ENCODE measurements around the gene SENP5. TPM values are rescaled to one million over a fixed set of nuclear protein-coding genes. Genes with fewer than 3 reads are reported as not detected.

Gene SENP5
- total RNA-seq, 1 donor from 2014 or later, result 29.7 TPM

DNA sequence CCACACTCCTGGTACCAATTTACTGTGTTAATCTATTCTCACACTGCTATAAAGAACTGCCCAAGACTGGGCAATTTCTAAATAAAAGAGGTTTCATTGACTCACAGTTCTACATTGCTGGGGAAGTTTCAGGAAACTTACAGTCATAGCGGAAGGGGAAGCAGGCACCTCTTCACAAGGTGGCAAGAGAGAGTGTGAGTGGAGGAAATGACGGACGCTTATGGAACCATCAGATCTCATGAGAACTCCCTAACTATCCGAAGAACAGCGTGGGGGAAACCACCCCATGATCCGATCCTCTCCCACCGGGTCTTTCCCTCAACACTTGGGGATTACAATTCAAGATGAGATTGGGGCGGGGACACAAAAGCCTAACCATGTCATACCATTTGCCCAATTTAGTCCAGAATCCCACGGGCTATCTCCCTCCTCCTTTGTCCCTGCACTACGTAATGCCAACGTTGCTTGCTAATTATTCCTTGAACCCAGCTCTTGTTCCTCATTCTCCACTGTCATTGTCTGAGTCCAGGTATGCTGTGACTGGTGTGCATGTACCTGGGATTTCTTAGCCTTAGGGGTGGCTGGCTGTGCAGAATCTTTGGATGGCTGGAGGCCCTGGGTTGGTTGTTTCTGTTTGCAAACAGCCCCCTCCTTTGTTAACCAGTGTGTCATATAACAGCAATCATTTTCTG, 97.5 kb downstream of the SENP5 start:
- Histone ChIP-seq H3K4me1 (peaks cover 11% of the 10 kb centered on the region), H3K27me3 (ENCODE audit: low read depth) (no peaks in the 10 kb centered on the region), H3K9me3 (no peaks in the 10 kb centered on the region), H3K27ac (no peak overlapping the region), H3K36me3 (peaks cover 5% of the 10 kb centered on the region), H3K4me3 (no peak overlapping the region)
- DNase-seq, result no peak
- TF ChIP-seq, protein P1, sequence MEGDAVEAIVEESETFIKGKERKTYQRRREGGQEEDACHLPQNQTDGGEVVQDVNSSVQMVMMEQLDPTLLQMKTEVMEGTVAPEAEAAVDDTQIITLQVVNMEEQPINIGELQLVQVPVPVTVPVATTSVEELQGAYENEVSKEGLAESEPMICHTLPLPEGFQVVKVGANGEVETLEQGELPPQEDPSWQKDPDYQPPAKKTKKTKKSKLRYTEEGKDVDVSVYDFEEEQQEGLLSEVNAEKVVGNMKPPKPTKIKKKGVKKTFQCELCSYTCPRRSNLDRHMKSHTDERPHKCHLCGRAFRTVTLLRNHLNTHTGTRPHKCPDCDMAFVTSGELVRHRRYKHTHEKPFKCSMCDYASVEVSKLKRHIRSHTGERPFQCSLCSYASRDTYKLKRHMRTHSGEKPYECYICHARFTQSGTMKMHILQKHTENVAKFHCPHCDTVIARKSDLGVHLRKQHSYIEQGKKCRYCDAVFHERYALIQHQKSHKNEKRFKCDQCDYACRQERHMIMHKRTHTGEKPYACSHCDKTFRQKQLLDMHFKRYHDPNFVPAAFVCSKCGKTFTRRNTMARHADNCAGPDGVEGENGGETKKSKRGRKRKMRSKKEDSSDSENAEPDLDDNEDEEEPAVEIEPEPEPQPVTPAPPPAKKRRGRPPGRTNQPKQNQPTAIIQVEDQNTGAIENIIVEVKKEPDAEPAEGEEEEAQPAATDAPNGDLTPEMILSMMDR (IDR thresholded peaks at IDR 0.05), result no peak
- ATAC-seq, result no peak
- intact Hi-C loops (cut with DNase I), result no loop called here

GRCh38 chr3:196965804-196966173, 98.1 kb downstream of the SENP5 start:
- no peak overlapping the region for H3K4me3 ChIP-seq
- no peaks in the 10 kb centered on the region for H3K27me3 ChIP-seq (ENCODE audit: low read depth)
- TF ChIP-seq, protein P1 (IDR thresholded peaks at IDR 0.05), result no peak
- peaks cover 5% of the 10 kb centered on the region for H3K36me3 ChIP-seq
- DNase-seq (no peak), ATAC-seq (no peak)
- H3K4me1 ChIP-seq, result peaks cover 11% of the 10 kb centered on the region
- no peak overlapping the region for H3K27ac ChIP-seq
- no peaks in the 10 kb centered on the region for H3K9me3 ChIP-seq
- intact Hi-C loops (cut with DNase I), result no loop called here

DNA sequence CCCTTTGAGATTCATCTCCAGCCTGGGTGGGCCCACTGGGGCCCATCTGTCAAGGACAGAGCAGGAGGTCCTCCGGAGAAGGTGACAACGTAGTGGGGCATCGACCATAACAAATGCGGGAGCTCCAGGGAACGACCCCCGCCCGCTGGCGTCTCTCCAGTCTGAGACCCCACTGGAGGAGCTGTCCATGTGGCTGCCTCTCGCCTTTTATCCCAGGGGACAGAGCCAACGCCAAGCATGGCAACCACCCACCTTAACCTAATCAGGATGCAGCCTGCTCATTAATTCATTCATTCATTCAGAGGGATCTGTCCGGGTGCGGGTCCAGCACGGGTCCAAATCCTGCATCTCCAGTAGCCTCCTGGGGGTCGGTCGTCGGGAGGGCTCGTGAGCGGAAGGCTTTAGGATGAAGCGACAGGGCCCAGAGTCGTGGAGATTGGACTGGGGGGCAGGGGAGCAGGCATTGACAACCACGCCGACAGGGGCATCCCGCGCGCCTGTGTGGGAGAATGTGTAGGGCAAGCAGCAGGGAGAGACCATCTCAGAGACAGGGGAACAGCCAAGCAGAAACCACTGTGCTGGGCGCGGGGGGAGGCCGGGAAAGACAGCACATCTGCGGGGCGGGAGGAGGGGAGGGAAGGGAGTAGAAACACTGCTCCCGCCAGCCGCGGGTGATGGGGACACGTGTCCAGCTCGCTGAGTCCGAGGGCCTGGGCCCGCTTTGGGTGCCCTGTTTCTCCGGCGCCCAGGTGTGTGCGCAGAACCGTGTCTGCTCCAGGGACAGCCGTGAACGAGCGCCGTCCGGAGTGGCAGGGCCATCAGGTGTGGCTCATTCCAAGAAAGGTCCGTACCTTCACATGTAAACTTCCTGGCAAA, 99.0 kb downstream of the SENP5 start:
- H3K36me3 ChIP-seq, result peaks cover 5% of the 10 kb centered on the region
- TF ChIP-seq, protein P1 (IDR thresholded peaks at IDR 0.05), result no peak
- intact Hi-C loops (cut with DNase I), result no loop called here
- H3K27ac ChIP-seq, result no peak overlapping the region
- H3K27me3 ChIP-seq (ENCODE audit: low read depth), result no peaks in the 10 kb centered on the region
- no peak overlapping the region for H3K4me3 ChIP-seq
- no peak for ATAC-seq
- peaks cover 11% of the 10 kb centered on the region for H3K4me1 ChIP-seq
- DNase-seq, result no peak
- no peaks in the 10 kb centered on the region for H3K9me3 ChIP-seq

- no peaks in the 10 kb centered on the region for H3K27me3 ChIP-seq (ENCODE audit: low read depth)
- no peak for DNase-seq
- peak overlapping the region; percentile 84 for H3K27ac ChIP-seq
- peaks cover 11% of the 10 kb centered on the region for H3K4me1 ChIP-seq
- TF ChIP-seq, protein P1 (IDR thresholded peaks at IDR 0.05), result no peak
- intact Hi-C loops (cut with DNase I), result no loop called here
- ATAC-seq, result no peak
- peak overlapping the region; percentile 89 for H3K4me3 ChIP-seq
- no peaks in the 10 kb centered on the region for H3K9me3 ChIP-seq
- peaks cover 5% of the 10 kb centered on the region for H3K36me3 ChIP-seq
Measured at GRCh38 chr3:196967412-196968232, 99.9 kb downstream of the SENP5 start.

Measured in lower lobe of right lung (tissue), 2 donors.